NCI-H748 (cell line): ENCODE results near the gene LSP1.
"Not testable (repeated sequence)": the region's sequence is repeated elsewhere in the genome, so short reads cannot be mapped to it uniquely, and the experiment has no call there.

Experiments used
- DNase-seq: peaks from one replicate; lab custom pipeline; 2025; ENCODE audit not compliant: unreplicated experiment; lab: John Stamatoyannopoulos, UW

Gene LSP1

DNA sequence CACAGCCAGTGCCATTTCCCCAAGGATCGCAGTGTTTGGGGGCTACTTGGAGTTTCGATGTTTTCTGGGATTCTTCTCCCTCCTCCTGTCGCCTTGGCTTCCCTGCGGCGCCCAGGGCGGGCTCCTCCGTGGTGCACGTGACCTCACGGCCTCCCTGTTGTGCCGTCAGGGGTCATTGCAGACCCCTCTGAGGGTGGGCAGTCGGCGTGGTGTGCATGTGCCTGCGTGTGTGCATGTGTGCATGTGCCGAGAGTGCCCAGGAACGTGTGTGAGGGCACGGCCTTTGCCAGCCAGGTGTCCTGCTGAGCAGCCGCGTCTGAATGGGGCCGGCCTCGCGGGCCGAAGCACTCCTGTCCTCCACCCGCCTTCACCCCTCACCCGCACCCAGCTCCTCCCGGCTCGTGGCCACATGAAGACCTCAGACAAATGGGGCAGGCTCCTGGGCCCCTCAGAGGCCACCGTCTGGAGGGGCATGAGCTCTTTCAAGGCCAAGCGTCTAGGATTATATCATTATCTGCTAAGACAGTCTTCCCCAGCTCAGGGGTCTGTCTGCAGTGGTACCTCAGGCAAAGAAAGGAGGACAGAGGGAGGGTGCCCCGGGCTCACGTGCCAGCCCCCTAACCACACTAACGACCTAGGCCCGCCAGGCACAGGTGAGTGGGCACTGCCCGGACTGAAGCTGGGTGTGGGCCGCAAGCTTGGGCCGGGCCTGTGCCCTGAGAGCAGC is 84.9 kb downstream of the LSP1 start:
- no peak for DNase-seq

DNA sequence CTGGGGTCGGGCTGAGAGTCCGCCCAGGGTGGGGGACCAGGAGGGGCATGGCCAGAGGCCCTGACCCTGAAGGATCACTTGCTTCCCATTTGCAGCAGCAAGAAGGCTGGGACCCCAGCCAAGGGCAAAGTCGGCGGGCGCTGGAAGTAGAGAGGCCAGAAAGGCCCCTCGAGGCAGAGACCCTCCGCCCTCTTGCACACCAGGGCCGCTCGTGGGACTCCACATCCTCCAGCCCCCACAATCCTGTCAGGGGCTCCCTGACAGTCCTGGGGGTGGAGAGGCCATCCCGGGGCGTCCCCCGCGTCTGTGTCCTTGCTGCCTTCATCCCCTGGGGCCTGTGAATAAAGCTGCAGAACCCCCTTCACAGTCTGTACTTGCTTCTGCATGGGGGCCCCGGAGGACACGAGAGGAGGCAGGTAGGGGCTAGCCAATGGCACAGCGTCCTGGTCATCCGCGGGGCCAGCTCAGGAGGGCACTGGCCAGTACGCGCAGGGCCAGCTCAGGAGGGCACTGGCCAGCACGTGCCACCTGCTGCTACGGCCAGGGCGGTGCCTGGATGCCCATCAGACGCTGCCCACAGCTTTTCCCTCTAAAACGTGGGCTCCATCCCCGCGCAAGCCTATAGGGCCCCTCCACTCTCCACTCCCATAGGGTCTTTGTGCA is 85.6 kb downstream of the LSP1 start:
- no peak for DNase-seq

DNA sequence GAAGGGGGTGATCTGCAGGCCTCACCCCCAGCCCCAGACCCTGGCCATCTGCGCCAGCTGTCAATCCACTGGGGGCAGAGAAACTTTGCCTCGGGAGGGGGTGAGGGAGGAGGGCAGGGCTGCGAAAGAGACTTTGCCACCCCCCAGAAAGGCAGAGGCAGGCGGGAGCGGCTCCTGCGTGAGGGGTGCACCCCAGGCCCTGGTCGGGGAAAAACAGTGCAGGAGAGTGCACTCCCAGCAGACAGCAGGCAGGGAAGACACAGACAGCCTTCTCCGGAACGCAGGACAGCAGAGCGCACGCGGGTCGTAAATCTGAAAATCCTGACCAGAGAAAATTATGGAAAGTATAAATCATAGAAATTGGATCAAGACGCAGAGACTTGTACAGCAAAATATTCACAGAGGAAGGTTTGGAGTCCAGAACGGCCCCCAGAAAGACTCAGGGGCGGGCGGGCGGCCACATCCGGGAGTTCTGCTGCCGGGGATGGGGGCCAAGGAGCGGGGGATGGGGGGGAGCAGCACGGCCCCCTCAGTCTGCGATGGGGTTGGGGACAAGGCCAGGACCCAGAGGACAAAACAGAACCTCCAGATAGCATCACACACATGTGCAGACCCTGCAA is 86.2 kb downstream of the LSP1 start:
- no peak for DNase-seq

DNA sequence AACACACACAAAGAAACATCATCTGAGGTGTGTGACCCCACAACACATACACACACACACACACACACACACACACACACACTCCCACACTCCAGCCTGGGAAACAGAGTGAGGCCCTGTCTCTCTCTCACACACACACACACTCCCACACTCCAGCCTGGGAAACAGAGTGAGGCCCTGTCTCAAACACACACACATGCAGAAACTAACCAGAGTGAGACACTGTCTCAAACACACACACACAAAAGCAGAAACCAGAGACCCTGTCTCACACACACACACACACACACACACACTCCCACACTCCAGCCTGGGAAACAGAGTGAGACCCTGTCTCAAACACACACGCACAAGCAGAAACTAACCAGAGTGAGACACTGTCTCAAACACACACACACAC is 86.9 kb downstream of the LSP1 start:
- DNase-seq = not testable (repeated sequence)
